HepG2 (cell line): ENCODE measurements around the gene HDAC4. TPM values are rescaled to one million over a fixed set of nuclear protein-coding genes. Genes with fewer than 3 reads are reported as not detected.

Source experiments
- BHLHE40 ChIP-seq: IDR thresholded peaks from 2 replicates; pipeline ENCODE4 v1.6.1; 2011; ENCODE audit warnings: low read length, improper control_type of control experiment
- CHD2 ChIP-seq: IDR thresholded peaks from 2 replicates; pipeline ENCODE4 v1.6.1; 2011; ENCODE audit warnings: low read depth, low read length, improper control_type of control experiment
- EP300 ChIP-seq, 3 experiments: sonication (generic) in 1 of 3; formaldehyde crosslinking in 1 of 3; IDR thresholded peaks; 2 replicates each; pipeline versions ENCODE4 v1.5.1 to v1.6.1; 2011 to 2020; ENCODE audit warnings: low read depth in 2 of 3, low read length in 2 of 3, borderline replicate concordance in 1 of 3, improper control_type of control experiment in 1 of 3, mild to moderate bottlenecking in 1 of 3, missing genetic modification reagents in 1 of 3, moderate library complexity in 1 of 3
- KDM5B ChIP-seq: sonication (generic); formaldehyde crosslinking; IDR thresholded peaks from 2 replicates; pipeline ENCODE4 v1.4.0; 2020; ENCODE audit warnings: missing genetic modification reagents, mild to moderate bottlenecking, borderline replicate concordance
- MAFF ChIP-seq: IDR thresholded peaks from 2 replicates; pipeline ENCODE4 v1.6.1; 2011; ENCODE audit warnings: low read depth, low read length, improper control_type of control experiment
- NFE2 ChIP-seq: sonication (generic); formaldehyde crosslinking; IDR thresholded peaks from 2 replicates; pipeline ENCODE4 v1.4.0; 2020; ENCODE audit warnings: missing genetic modification reagents
- PRPF4 ChIP-seq: fragments of 200-400 bp; formaldehyde crosslinking; IDR thresholded peaks from 2 replicates; pipeline ENCODE4 v1.6.1; 2016; ENCODE audit warnings: low read length, low read depth; ENCODE audit not compliant: poor library complexity, severe bottlenecking
- TAF15 ChIP-seq: fragments of 200-400 bp; formaldehyde crosslinking; IDR thresholded peaks from one replicate; pipeline ENCODE4 v1.6.1; 2018; ENCODE audit warnings: mild to moderate bottlenecking, low read depth, low read length; ENCODE audit not compliant: poor library complexity, severe bottlenecking
- TCF7 ChIP-seq: sonication (generic); IDR thresholded peaks from 2 replicates; pipeline ENCODE4 v1.6.1; 2016; ENCODE audit warnings: antibody characterized with exemption, low read depth
- ZBTB38 ChIP-seq: sonication (generic); formaldehyde crosslinking; IDR thresholded peaks from 2 replicates; pipeline ENCODE4 v1.5.1; 2020; ENCODE audit warnings: mild to moderate bottlenecking, missing genetic modification reagents
- ZFYVE20 ChIP-seq: sonication (generic); formaldehyde crosslinking; IDR thresholded peaks from 2 replicates; pipeline ENCODE4 v1.8.0; 2023; ENCODE audit warnings: low read depth, mild to moderate bottlenecking, moderate library complexity, missing genetic modification reagents, borderline replicate concordance
- ZNF563 ChIP-seq: sonication (generic); formaldehyde crosslinking; IDR thresholded peaks from 2 replicates; pipeline ENCODE4 v1.8.0; 2022; ENCODE audit warnings: mild to moderate bottlenecking, moderate library complexity, missing genetic modification reagents
- ZNF570 ChIP-seq: sonication (generic); formaldehyde crosslinking; IDR thresholded peaks from 2 replicates; pipeline ENCODE4 v1.4.0; 2020; ENCODE audit warnings: mild to moderate bottlenecking, missing genetic modification reagents, borderline replicate concordance
- ZNF839 ChIP-seq: sonication (generic); formaldehyde crosslinking; IDR thresholded peaks from 2 replicates; pipeline ENCODE4 v1.4.0; 2020; ENCODE audit warnings: missing genetic modification reagents, mild to moderate bottlenecking, borderline replicate concordance
- ZSCAN9 ChIP-seq: IDR thresholded peaks from 2 replicates; pipeline ENCODE4 v1.6.1; 2016; ENCODE audit warnings: borderline replicate concordance
- polyA plus RNA-seq, 8 experiments: library from polyadenylated mRNA; depleted of rRNA in 3 of 8; stranded (reverse) in 7 of 8; unstranded in 1 of 8; fragments of >200 nt; fragmentation: Illumina TruSeq in 4 of 8; extraction: Trizol in 4 of 8; gene quantifications; 2 replicates each; pipeline versions ENCODE4 v1.2.1 to v1.2.3, GENCODE V29; 2011 to 2016; ENCODE audit warnings: low read depth in 4 of 8, missing spikeins in 1 of 8, mixed read lengths in 1 of 8; ENCODE audit not compliant: insufficient read depth in 1 of 8
- total RNA-seq, 5 experiments: library from RNA; depleted of rRNA; stranded (reverse); fragments of >200 nt; fragmentation: Illumina TruSeq; extraction: Trizol; gene quantifications; 2 replicates each; pipeline ENCODE4 v1.2.3, GENCODE V29; 2016; ENCODE audit warnings: low read depth in 1 of 5
- TF ChIP-seq, protein P1 (sequence below): sonication (generic); formaldehyde crosslinking; IDR thresholded peaks from 2 replicates; pipeline ENCODE4 v1.4.0; 2020; ENCODE audit warnings: mild to moderate bottlenecking, missing genetic modification reagents
- TF ChIP-seq, protein P2 (sequence below), 2 experiments: sonication (generic) in 1 of 2; formaldehyde crosslinking in 1 of 2; IDR thresholded peaks; 2 replicates each; pipeline versions ENCODE4 v1.4.0 to v1.6.1; 2016 to 2020; ENCODE audit warnings: borderline replicate concordance in 1 of 2, low read depth in 1 of 2, mild to moderate bottlenecking in 1 of 2, missing genetic modification reagents in 1 of 2
- TF ChIP-seq, protein P3 (sequence below): fragments of 450-650 bp; IDR thresholded peaks from 2 replicates; pipeline ENCODE4 v1.6.1; 2017; ENCODE audit warnings: mild to moderate bottlenecking

HDAC4 gene
- total and polyA plus RNA-seq, 2 of the 13 experiments (the other 11 are each of a cell fraction or from before 2014, with no cell fraction given) = 10.1 to 11.5 TPM

DNA sequence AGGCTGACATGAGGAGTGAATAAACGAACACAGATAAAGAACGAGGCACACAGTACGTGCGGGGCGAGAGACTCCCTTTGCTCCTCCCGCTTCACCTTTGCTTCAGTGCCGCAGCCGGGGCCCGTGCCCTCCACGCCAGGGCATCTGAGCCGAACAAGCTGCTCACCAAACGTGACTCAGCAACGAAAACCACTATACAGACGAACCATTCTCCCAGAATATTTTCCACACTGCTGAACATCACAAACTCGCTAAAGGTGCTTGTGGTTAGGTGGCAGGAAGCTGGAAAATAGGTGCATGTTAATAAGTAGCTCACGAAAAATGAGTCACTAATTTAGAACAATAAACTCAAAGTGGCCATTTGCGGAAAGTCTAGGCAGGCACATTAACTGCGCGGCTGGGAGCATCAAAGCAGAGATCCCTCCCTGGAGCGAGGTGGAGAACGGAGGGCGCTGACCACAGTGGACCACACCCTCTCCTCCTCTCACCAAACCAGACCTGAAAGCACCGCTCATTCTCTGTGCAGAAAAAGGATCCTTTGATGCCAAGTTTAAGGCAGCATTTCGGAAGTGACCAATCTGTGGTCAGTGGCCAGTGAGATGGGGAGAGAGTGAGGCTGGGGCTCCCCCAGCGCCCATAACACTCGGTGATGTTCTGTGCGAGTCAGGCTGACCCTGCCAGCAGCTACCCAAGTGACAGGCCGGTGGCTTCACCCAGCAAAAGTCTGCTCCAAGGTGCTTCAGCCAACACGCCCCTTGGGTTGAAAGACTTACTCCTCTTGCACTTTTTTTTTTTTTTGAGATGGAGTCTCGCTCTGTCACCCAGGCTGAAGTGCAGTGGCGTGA is 153.2 kb downstream of the HDAC4 start (continued):
- TF ChIP-seq ZBTB38 (CRISPR knock-in tag) = 0 out of 2 replicates have a peak, but pooled peaks have one; percentile 4
- peak; percentile 83 for TF ChIP-seq NFE2 (CRISPR knock-in tag)
- no peak for TF ChIP-seq ZNF570 (CRISPR knock-in tag)
- TF ChIP-seq, protein P1, sequence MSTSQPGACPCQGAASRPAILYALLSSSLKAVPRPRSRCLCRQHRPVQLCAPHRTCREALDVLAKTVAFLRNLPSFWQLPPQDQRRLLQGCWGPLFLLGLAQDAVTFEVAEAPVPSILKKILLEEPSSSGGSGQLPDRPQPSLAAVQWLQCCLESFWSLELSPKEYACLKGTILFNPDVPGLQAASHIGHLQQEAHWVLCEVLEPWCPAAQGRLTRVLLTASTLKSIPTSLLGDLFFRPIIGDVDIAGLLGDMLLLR = 0 out of 2 replicates have a peak, but pooled peaks have one; percentile 32
- TF ChIP-seq ZFYVE20 (CRISPR knock-in tag) = no peak
- TF ChIP-seq KDM5B = 0 out of 2 replicates have a peak, but pooled peaks have one; percentile 26
- TF ChIP-seq TAF15 = no peak
- TF ChIP-seq ZNF563 (CRISPR knock-in tag) = no peak
- no peak for TF ChIP-seq CHD2
- 0 out of 2 replicates have a peak, but pooled peaks have one; percentile 37 for TF ChIP-seq BHLHE40
- TF ChIP-seq TCF7 = peak; percentile 14; the same call in 1 of the 2 replicates
- TF ChIP-seq ZNF839 (CRISPR knock-in tag) = no peak
- peak; percentile 20; the same call in 1 of the 2 replicates for TF ChIP-seq MAFF
- TF ChIP-seq EP300 (IDR thresholded peaks at IDR 0.05; ENCODE audit: low read depth in 2 of 2, low read length in 2 of 2) = no peak
- peak; percentile 38; the same call in 1 of the 2 replicates for TF ChIP-seq EP300 (CRISPR knock-in tag; IDR thresholded peaks at IDR 0.05; ENCODE audit: borderline replicate concordance)
- TF ChIP-seq, protein P2, sequence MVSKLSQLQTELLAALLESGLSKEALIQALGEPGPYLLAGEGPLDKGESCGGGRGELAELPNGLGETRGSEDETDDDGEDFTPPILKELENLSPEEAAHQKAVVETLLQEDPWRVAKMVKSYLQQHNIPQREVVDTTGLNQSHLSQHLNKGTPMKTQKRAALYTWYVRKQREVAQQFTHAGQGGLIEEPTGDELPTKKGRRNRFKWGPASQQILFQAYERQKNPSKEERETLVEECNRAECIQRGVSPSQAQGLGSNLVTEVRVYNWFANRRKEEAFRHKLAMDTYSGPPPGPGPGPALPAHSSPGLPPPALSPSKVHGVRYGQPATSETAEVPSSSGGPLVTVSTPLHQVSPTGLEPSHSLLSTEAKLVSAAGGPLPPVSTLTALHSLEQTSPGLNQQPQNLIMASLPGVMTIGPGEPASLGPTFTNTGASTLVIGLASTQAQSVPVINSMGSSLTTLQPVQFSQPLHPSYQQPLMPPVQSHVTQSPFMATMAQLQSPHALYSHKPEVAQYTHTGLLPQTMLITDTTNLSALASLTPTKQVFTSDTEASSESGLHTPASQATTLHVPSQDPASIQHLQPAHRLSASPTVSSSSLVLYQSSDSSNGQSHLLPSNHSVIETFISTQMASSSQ (IDR thresholded peaks at IDR 0.05; ENCODE audit: low read depth) = peak; percentile 16; the same call in 1 of the 2 replicates
- TF ChIP-seq, protein P2 (CRISPR knock-in tag; IDR thresholded peaks at IDR 0.05; ENCODE audit: borderline replicate concordance) = no peak
- TF ChIP-seq, protein P3, sequence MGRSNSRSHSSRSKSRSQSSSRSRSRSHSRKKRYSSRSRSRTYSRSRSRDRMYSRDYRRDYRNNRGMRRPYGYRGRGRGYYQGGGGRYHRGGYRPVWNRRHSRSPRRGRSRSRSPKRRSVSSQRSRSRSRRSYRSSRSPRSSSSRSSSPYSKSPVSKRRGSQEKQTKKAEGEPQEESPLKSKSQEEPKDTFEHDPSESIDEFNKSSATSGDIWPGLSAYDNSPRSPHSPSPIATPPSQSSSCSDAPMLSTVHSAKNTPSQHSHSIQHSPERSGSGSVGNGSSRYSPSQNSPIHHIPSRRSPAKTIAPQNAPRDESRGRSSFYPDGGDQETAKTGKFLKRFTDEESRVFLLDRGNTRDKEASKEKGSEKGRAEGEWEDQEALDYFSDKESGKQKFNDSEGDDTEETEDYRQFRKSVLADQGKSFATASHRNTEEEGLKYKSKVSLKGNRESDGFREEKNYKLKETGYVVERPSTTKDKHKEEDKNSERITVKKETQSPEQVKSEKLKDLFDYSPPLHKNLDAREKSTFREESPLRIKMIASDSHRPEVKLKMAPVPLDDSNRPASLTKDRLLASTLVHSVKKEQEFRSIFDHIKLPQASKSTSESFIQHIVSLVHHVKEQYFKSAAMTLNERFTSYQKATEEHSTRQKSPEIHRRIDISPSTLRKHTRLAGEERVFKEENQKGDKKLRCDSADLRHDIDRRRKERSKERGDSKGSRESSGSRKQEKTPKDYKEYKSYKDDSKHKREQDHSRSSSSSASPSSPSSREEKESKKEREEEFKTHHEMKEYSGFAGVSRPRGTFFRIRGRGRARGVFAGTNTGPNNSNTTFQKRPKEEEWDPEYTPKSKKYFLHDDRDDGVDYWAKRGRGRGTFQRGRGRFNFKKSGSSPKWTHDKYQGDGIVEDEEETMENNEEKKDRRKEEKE = no peak
- TF ChIP-seq PRPF4 = peak; percentile 1
- no peak for TF ChIP-seq ZSCAN9 (CRISPR knock-in tag)
